ENCODE measurements around the gene CAND2.

The CAND2 gene

GRCh38 chr3:12799525-12800440 is 3.3 kb downstream of the CAND2 start:
- no peak for TF ChIP-seq CTCF (IDR thresholded peaks at IDR 0.05; ENCODE audit: insufficient read depth, low read depth, low read length, missing control alignments)
- DNase-seq (ENCODE audit: low read depth) = no peak

GRCh38 chr3:12803371-12803770 is 6.9 kb downstream of the CAND2 start:
- no peak overlapping the region for H3K4me3 ChIP-seq (ENCODE audit: low read depth, low read length)
- no peak for TF ChIP-seq CTCF (IDR thresholded peaks at IDR 0.05; ENCODE audit: insufficient read depth, low read depth, low read length, missing control alignments)
- no peak for DNase-seq (ENCODE audit: low read depth)

More at GRCh38 chr3:12799525-12800440, 3.3 kb downstream of the CAND2 start:
- H3K4me3 ChIP-seq (ENCODE audit: low read depth, low read length) = no peak overlapping the region

DNA sequence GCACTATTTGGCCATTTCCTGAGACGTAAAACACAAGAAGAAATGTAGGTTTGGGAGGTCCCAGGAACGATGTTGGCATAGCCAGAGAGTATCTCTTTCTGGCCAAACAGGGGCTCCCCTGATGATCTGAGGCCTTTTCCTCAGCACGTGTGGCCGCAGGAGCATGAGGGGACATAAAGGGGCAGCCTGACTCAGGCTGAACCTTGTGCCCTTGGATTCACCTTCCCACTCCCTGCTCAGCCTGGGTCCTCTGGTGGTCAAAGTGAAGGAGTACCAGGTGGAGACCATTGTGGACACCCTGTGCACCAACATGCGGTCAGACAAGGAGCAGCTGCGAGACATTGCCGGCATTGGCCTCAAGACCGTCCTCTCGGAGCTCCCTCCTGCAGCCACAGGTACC is 10.6 kb downstream of the CAND2 start:
- H3K4me3 ChIP-seq (ENCODE audit: low read depth, low read length) = no peak overlapping the region
- no peak for TF ChIP-seq CTCF (IDR thresholded peaks at IDR 0.05; ENCODE audit: insufficient read depth, low read depth, low read length, missing control alignments)
- no peak for DNase-seq (ENCODE audit: low read depth)

- no peak for DNase-seq (ENCODE audit: low read depth)
- H3K4me3 ChIP-seq (ENCODE audit: low read depth, low read length) = no peak overlapping the region
- TF ChIP-seq CTCF (IDR thresholded peaks at IDR 0.05; ENCODE audit: insufficient read depth, low read depth, low read length, missing control alignments) = no peak
Observed at GRCh38 chr3:12807601-12808359, 11.3 kb downstream of the CAND2 start.

- DNase-seq (ENCODE audit: low read depth) = no peak
- H3K4me3 ChIP-seq (ENCODE audit: low read depth, low read length) = no peak overlapping the region
- no peak for TF ChIP-seq CTCF (IDR thresholded peaks at IDR 0.05; ENCODE audit: insufficient read depth, low read depth, low read length, missing control alignments)
Observed at GRCh38 chr3:12808587-12808986, 12.1 kb downstream of the CAND2 start.

GRCh38 chr3:12809001-12809400 is 12.5 kb downstream of the CAND2 start:
- DNase-seq (ENCODE audit: low read depth) = no peak
- no peak overlapping the region for H3K4me3 ChIP-seq (ENCODE audit: low read depth, low read length)
- no peak for TF ChIP-seq CTCF (IDR thresholded peaks at IDR 0.05; ENCODE audit: insufficient read depth, low read depth, low read length, missing control alignments)
